Stomach (tissue), 9 donors: ENCODE data around the gene TMEM192. TPM values are rescaled to one million over a fixed set of nuclear protein-coding genes. Genes with fewer than 3 reads are reported as not detected.
"Not testable (repeated sequence)": the region's sequence is repeated elsewhere in the genome, so short reads cannot be mapped to it uniquely, and the experiment has no call there.

Experiments
- DNase-seq, 2 donors: peaks; one replicate each; pipeline versions ENCODE4 v3.0.0 to v3.0.0-alpha.2; 2013 to 2019
- H3K27ac ChIP-seq, 5 donors: fragments of 200-600 bp in 4 of 5; sonication (generic) in 4 of 5; one replicate each; pipeline ENCODE4 v1.5.1; 2013 to 2019; ENCODE audit warnings: mild to moderate bottlenecking in 1 of 5, moderate library complexity in 1 of 5
- H3K27me3 ChIP-seq, 3 donors: fragments of 200-600 bp; sonication (generic); one replicate each; pipeline ENCODE4 v1.5.1; 2017 to 2019; ENCODE audit warnings: mixed run types in 1 of 3
- H3K36me3 ChIP-seq, 4 donors: fragments of 200-600 bp; sonication (generic); 1 replicate in 3 of 4; 2 replicates in 1 of 4; pipeline ENCODE4 v1.5.1; 2016 to 2019
- H3K4me1 ChIP-seq, 4 donors: fragments of 200-600 bp; sonication (generic); one replicate each; pipeline ENCODE4 v1.5.1; 2016 to 2019
- H3K4me3 ChIP-seq, 4 donors: fragments of 200-600 bp; sonication (generic) in 3 of 4; one replicate each; pipeline ENCODE4 v1.5.1; 2016 to 2019; ENCODE audit warnings: mild to moderate bottlenecking in 1 of 4
- H3K9me3 ChIP-seq, 4 donors: fragments of 200-600 bp; sonication (generic); one replicate each; pipeline ENCODE4 v1.5.1; 2016 to 2019
- EP300 ChIP-seq: sonication (generic); formaldehyde crosslinking; IDR thresholded peaks from one replicate; pipeline ENCODE4 v1.6.1; 2017; ENCODE audit warnings: antibody characterized with exemption
- POLR2A ChIP-seq, 4 donors: fragments of 450-650 bp; IDR thresholded peaks; one replicate each; pipeline ENCODE4 v1.6.1; 2016; ENCODE audit warnings: antibody characterized with exemption in 4 of 4, control low read depth in 2 of 4, mild to moderate bottlenecking in 1 of 4, moderate library complexity in 1 of 4
- POLR2AphosphoS5 ChIP-seq, 3 donors: sonication (generic); formaldehyde crosslinking; IDR thresholded peaks; one replicate each; pipeline ENCODE4 v1.6.1; 2016; ENCODE audit warnings: antibody characterized with exemption in 3 of 3
- WGBS, 5 donors: extraction: QIAGEN DNeasy Blood & Tissue Kit in 3 of 5; methylation state at CpG; one replicate each; pipeline versions ENCODE4 v1.1.5 to v1.1.7; 2013 to 2018; 5-methylcytosine and 5-hydroxymethylcytosine counted together
- intact Hi-C: fragments of 100-400 bp; cut with DNase I; formaldehyde crosslinking; loops from one replicate; pipeline ENCODE4 v1.15.1; 2023; ENCODE audit warnings: low total_unique reads
- polyA plus RNA-seq, 3 donors: library from polyadenylated mRNA; stranded (reverse); fragments of 200-250 nt; gene quantifications; one replicate each; pipeline ENCODE4 v1.2.3, GENCODE V29; 2013
- total RNA-seq, 5 donors: library from RNA; depleted of rRNA; stranded (reverse); fragments of >200 nt; gene quantifications; one replicate each; pipeline versions ENCODE4 v1.1.0 to v1.2.3, GENCODE V29; 2014 to 2016
- TF ChIP-seq, protein P1 (sequence below), 7 experiments: fragments of 450-650 bp in 4 of 7; fragments of 200-600 bp in 3 of 7; sonication (generic) in 3 of 7; IDR thresholded peaks; one replicate each; pipeline ENCODE4 v1.5.1; 2016 to 2019; ENCODE audit warnings: antibody characterized with exemption in 7 of 7, control low read depth in 2 of 7, mild to moderate bottlenecking in 1 of 7
- donor health status: healthy with polysubstance abuse.
- donor health status: Bipolar disorder and iron deficiency.
- donor health status: healthy.

TMEM192 gene
- total and polyA plus RNA-seq, 8 donors = 2.3 to 44.5 (median 11.4) TPM

GRCh38 chr4:165129924-165130323 is 17.3 kb upstream of the TMEM192 start:
- Histone ChIP-seq H3K36me3 (no peaks in the 10 kb centered on the region), H3K27me3 (peaks cover 0 to 15% (median 0%) of the 10 kb centered on the region in 3 donors), H3K9me3 (no peaks in the 10 kb centered on the region), H3K4me1 (peaks cover 0 to 6% (median 2%) of the 10 kb centered on the region in 4 donors), H3K4me3 (no peak overlapping the region), H3K27ac (no peak overlapping the region)
- WGBS, 5 donors = 39 to 57% (median 51%) methylated on average over 3 of the region's 3 CpGs
- intact Hi-C loops = loop anchor here (5.0 kb wide), 2 partner anchors 332 to 342 kb away; no protein-coding TSS in a partner anchor
- no peak for DNase-seq
- no peak for TF ChIP-seq POLR2A (IDR thresholded peaks at IDR 0.05)

GRCh38 chr4:165125869-165126499 is 13.3 kb upstream of the TMEM192 start:
- not testable (repeated sequence) for H3K27ac ChIP-seq, H3K4me1 ChIP-seq, H3K36me3 ChIP-seq, H3K9me3 ChIP-seq, DNase-seq, H3K4me3 ChIP-seq
- 91 to 97% (median 96%) methylated on average over 11 to 40 of the region's 40 CpGs for WGBS, 5 donors
- intact Hi-C loops = loop anchor here (5.0 kb wide), 1 partner anchor 336 kb away; no protein-coding TSS in a partner anchor
- H3K27me3 ChIP-seq = peaks cover 0 to 24% (median 0%) of the 10 kb centered on the region in 3 donors

DNA sequence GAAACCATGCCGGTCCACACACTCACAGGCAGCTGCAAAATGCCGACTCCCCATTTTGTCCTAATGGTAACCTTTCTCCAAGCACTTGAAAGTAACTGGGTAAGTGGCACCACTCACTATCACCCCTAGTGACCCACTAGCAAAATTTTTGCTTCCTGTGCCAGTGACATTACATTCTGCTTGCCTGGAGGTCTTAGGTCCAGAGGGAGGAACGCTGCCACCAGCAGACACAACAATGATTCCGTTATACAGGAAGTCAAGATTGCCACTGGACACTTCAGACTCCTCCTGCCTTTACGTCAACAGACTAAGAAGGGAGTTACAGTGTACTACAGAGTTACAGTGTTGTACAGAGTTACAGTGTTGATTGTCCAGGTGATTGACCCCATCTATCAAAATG is 11.8 kb upstream of the TMEM192 start:
- Histone ChIP-seq H3K27ac (no peak overlapping the region), H3K4me1 (no peaks in the 10 kb centered on the region), H3K36me3 (no peaks in the 10 kb centered on the region), H3K9me3 (no peaks in the 10 kb centered on the region), H3K4me3 (no peak overlapping the region), H3K27me3 (peaks cover 0 to 24% (median 0%) of the 10 kb centered on the region in 3 donors)
- WGBS, 5 donors = 69 to 80% (median 73%) methylated on average over 5 of the region's 5 CpGs
- intact Hi-C loops = no loop called here
- no peak for DNase-seq
- TF ChIP-seq POLR2A (IDR thresholded peaks at IDR 0.05) (no peak), POLR2AphosphoS5 (IDR thresholded peaks at IDR 0.05) (no peak), EP300 (no peak)
- TF ChIP-seq, protein P1, sequence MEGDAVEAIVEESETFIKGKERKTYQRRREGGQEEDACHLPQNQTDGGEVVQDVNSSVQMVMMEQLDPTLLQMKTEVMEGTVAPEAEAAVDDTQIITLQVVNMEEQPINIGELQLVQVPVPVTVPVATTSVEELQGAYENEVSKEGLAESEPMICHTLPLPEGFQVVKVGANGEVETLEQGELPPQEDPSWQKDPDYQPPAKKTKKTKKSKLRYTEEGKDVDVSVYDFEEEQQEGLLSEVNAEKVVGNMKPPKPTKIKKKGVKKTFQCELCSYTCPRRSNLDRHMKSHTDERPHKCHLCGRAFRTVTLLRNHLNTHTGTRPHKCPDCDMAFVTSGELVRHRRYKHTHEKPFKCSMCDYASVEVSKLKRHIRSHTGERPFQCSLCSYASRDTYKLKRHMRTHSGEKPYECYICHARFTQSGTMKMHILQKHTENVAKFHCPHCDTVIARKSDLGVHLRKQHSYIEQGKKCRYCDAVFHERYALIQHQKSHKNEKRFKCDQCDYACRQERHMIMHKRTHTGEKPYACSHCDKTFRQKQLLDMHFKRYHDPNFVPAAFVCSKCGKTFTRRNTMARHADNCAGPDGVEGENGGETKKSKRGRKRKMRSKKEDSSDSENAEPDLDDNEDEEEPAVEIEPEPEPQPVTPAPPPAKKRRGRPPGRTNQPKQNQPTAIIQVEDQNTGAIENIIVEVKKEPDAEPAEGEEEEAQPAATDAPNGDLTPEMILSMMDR (IDR thresholded peaks at IDR 0.05) = no peak

- Histone ChIP-seq H3K27ac (no peak overlapping the region), H3K36me3 (no peaks in the 10 kb centered on the region), H3K4me1 (peaks cover 0 to 6% (median 5%) of the 10 kb centered on the region in 4 donors), H3K4me3 (no peak overlapping the region), H3K27me3 (no peaks in the 10 kb centered on the region), H3K9me3 (no peaks in the 10 kb centered on the region)
- TF ChIP-seq, protein P1 (IDR thresholded peaks at IDR 0.05) = no peak
- TF ChIP-seq EP300 = no peak
- no peak for DNase-seq
- intact Hi-C loops = no loop called here
- 31 to 48% (median 40%) methylated on average over 4 of the region's 4 CpGs for WGBS, 5 donors
Measured at GRCh38 chr4:165118256-165118909, 5.7 kb upstream of the TMEM192 start.

DNA sequence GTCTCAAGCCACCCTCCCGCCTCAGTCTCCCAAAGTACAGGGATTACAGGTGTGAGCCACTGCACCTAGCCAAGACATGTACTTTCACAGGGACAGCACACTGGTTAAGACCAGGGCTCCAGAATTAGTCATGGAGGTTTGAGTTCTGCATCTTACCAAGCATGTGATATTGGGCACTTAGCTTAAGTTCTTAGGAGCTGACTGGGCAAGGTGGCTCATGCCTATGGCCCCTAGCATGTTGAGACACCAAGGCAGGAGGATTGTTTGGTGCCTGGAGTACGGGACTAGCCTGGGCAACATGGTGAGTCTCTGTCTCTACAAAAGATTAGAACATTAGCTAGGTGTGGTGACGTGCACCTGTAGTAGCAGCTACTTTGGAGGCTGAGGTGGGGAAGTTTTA is 2.6 kb upstream of the TMEM192 start:
- Histone ChIP-seq H3K9me3 (no peaks in the 10 kb centered on the region), H3K4me1 (peaks cover 7 to 18% (median 16%) of the 10 kb centered on the region in 4 donors), H3K4me3 (no peak overlapping the region), H3K27me3 (no peaks in the 10 kb centered on the region), H3K27ac (no peak overlapping the region), H3K36me3 (no peaks in the 10 kb centered on the region)
- WGBS, 5 donors = 86 to 94% (median 92%) methylated on average over 3 of the region's 3 CpGs
- DNase-seq = no peak
- intact Hi-C loops = no loop called here
- TF ChIP-seq, protein P1 (IDR thresholded peaks at IDR 0.05) = no peak
- TF ChIP-seq POLR2AphosphoS5 (IDR thresholded peaks at IDR 0.05) (no peak), EP300 (no peak), POLR2A (IDR thresholded peaks at IDR 0.05) (no peak)
